ENCODE measurements around the gene SRM.
"Not testable (repeated sequence)": the region's sequence is repeated elsewhere in the genome, so short reads cannot be mapped to it uniquely, and the experiment has no call there.

SRM gene

GRCh38 chr1:11105586-11105985, 45.8 kb upstream of the SRM start:
- Histone ChIP-seq H3K36me3 (ENCODE audit: insufficient read depth, low read length) (peaks cover 39% of the 10 kb centered on the region), H3K9me3 (ENCODE audit: insufficient read depth, low read length, severe bottlenecking) (no peaks in the 10 kb centered on the region), H4K20me1 (ENCODE audit: insufficient read depth, low read length) (no peaks in the 10 kb centered on the region), H3K9ac (ENCODE audit: low read depth, low read length) (no peak overlapping the region), H3K4me3 (ENCODE audit: low read depth in 1 of 2, low read length in 2 of 2) (no peak overlapping the region), H3K79me2 (ENCODE audit: insufficient read depth, low read length) (no peaks in the 10 kb centered on the region), H2AFZ (ENCODE audit: low read depth, low read length) (no peak overlapping the region), H3K4me2 (ENCODE audit: insufficient read depth, low read length) (no peak overlapping the region), H3K27me3 (ENCODE audit: insufficient read depth, low read length, poor library complexity) (no peaks in the 10 kb centered on the region), H3K4me1 (ENCODE audit: insufficient read depth, low read length) (no peaks in the 10 kb centered on the region), H3K27ac (ENCODE audit: low read length) (no peak overlapping the region)
- TF ChIP-seq EZH2 (IDR thresholded peaks at IDR 0.05; ENCODE audit: borderline replicate concordance, low read depth, low read length, severe bottlenecking): no peak
- no peak for TF ChIP-seq CTCF (IDR thresholded peaks at IDR 0.05; ENCODE audit: borderline replicate concordance, extremely low read depth, low read length, poor library complexity, severe bottlenecking)
- no peak for DNase-seq
- no peak for ATAC-seq (ENCODE audit: insufficient read depth, low read depth)

- Histone ChIP-seq H3K79me2 (ENCODE audit: insufficient read depth, low read length) (peaks cover 27% of the 10 kb centered on the region), H3K4me2 (ENCODE audit: insufficient read depth, low read length) (no peak overlapping the region), H3K4me1 (ENCODE audit: insufficient read depth, low read length) (peaks cover 22% of the 10 kb centered on the region), H3K4me3 (ENCODE audit: low read depth in 1 of 2, low read length in 2 of 2) (no peak overlapping the region), H3K36me3 (ENCODE audit: insufficient read depth, low read length) (peaks cover 29% of the 10 kb centered on the region), H3K27ac (ENCODE audit: low read length) (no peak overlapping the region), H3K27me3 (ENCODE audit: insufficient read depth, low read length, poor library complexity) (no peaks in the 10 kb centered on the region), H2AFZ (ENCODE audit: low read depth, low read length) (no peak overlapping the region), H3K9ac (ENCODE audit: low read depth, low read length) (no peak overlapping the region), H3K9me3 (ENCODE audit: insufficient read depth, low read length, severe bottlenecking) (no peaks in the 10 kb centered on the region), H4K20me1 (ENCODE audit: insufficient read depth, low read length) (0 out of 2 replicates have a peak, but pooled peaks cover 3% of the 10 kb centered on the region)
- TF ChIP-seq CTCF (IDR thresholded peaks at IDR 0.05; ENCODE audit: borderline replicate concordance, extremely low read depth, low read length, poor library complexity, severe bottlenecking) (no peak), EZH2 (IDR thresholded peaks at IDR 0.05; ENCODE audit: borderline replicate concordance, low read depth, low read length, severe bottlenecking) (no peak)
- ATAC-seq (ENCODE audit: insufficient read depth, low read depth) (no peak), DNase-seq (no peak)
Measured at GRCh38 chr1:11101347-11101746, 41.5 kb upstream of the SRM start.

- not testable (repeated sequence) for H3K4me2 ChIP-seq (ENCODE audit: insufficient read depth, low read length); H3K4me3 ChIP-seq (ENCODE audit: low read depth in 1 of 2, low read length in 2 of 2); H3K9me3 ChIP-seq (ENCODE audit: insufficient read depth, low read length, severe bottlenecking); H3K27ac ChIP-seq (ENCODE audit: low read length); ATAC-seq (ENCODE audit: insufficient read depth, low read depth); H3K27me3 ChIP-seq (ENCODE audit: insufficient read depth, low read length, poor library complexity); DNase-seq; H2AFZ ChIP-seq (ENCODE audit: low read depth, low read length); H4K20me1 ChIP-seq (ENCODE audit: insufficient read depth, low read length); H3K9ac ChIP-seq (ENCODE audit: low read depth, low read length)
- Histone ChIP-seq H3K4me1 (ENCODE audit: insufficient read depth, low read length) (peaks cover 22% of the 10 kb centered on the region), H3K79me2 (ENCODE audit: insufficient read depth, low read length) (peaks cover 27% of the 10 kb centered on the region), H3K36me3 (ENCODE audit: insufficient read depth, low read length) (peaks cover 29% of the 10 kb centered on the region)
Measured at GRCh38 chr1:11100806-11101205, 41.0 kb upstream of the SRM start.

GRCh38 chr1:11100149-11100493, 40.3 kb upstream of the SRM start:
- Histone ChIP-seq H3K27me3 (ENCODE audit: insufficient read depth, low read length, poor library complexity) (no peaks in the 10 kb centered on the region), H3K4me3 (ENCODE audit: low read depth in 1 of 2, low read length in 2 of 2) (peak overlapping the region; percentile 64 to 92; a peak in 3 of 4 replicates), H4K20me1 (ENCODE audit: insufficient read depth, low read length) (0 out of 2 replicates have a peak, but pooled peaks cover 3% of the 10 kb centered on the region), H3K9ac (ENCODE audit: low read depth, low read length) (peak overlapping the region; percentile 90), H3K4me1 (ENCODE audit: insufficient read depth, low read length) (peaks cover 22% of the 10 kb centered on the region), H3K4me2 (ENCODE audit: insufficient read depth, low read length) (peak overlapping the region; percentile 81), H3K27ac (ENCODE audit: low read length) (peak overlapping the region; percentile 85), H3K36me3 (ENCODE audit: insufficient read depth, low read length) (peaks cover 30% of the 10 kb centered on the region), H3K79me2 (ENCODE audit: insufficient read depth, low read length) (peaks cover 27% of the 10 kb centered on the region), H3K9me3 (ENCODE audit: insufficient read depth, low read length, severe bottlenecking) (no peaks in the 10 kb centered on the region), H2AFZ (ENCODE audit: low read depth, low read length) (peak overlapping the region; percentile 87)
- no peak for DNase-seq
- TF ChIP-seq EZH2 (IDR thresholded peaks at IDR 0.05; ENCODE audit: borderline replicate concordance, low read depth, low read length, severe bottlenecking) (no peak), CTCF (IDR thresholded peaks at IDR 0.05; ENCODE audit: borderline replicate concordance, extremely low read depth, low read length, poor library complexity, severe bottlenecking) (no peak)
- no peak for ATAC-seq (ENCODE audit: insufficient read depth, low read depth)
